Stimulated activated CD8-positive, alpha-beta memory T cell treated with anti-CD3 and anti-CD28 coated beads, Interleukin-12 subunit alpha, Interleukin-12 subunit beta, amount 100 ng/mL, for 4 hours (primary cell): ENCODE data around the gene PSRC1.

Experiments
- DNase-seq: peaks from one replicate; pipeline ENCODE4 v3.0.0-alpha.2; 2020; ENCODE audit warnings: low read depth

Gene PSRC1

GRCh38 chr1:109272021-109272799, 10.7 kb downstream of the PSRC1 start:
- DNase-seq: no peak

GRCh38 chr1:109271458-109271857, 11.5 kb downstream of the PSRC1 start:
- no peak for DNase-seq

- DNase-seq: no peak
Measured at GRCh38 chr1:109270623-109271317, 12.2 kb downstream of the PSRC1 start.

GRCh38 chr1:109269981-109270622, 12.8 kb downstream of the PSRC1 start:
- DNase-seq: no peak

GRCh38 chr1:109269212-109269980, 13.5 kb downstream of the PSRC1 start:
- no peak for DNase-seq

GRCh38 chr1:109268431-109269211, 14.3 kb downstream of the PSRC1 start:
- DNase-seq: no peak

- DNase-seq: no peak
Measured at GRCh38 chr1:109267743-109268300, 15.1 kb downstream of the PSRC1 start.

- no peak for DNase-seq
Measured at GRCh38 chr1:109266965-109267364, 16.0 kb downstream of the PSRC1 start.

- DNase-seq: no peak
Measured at GRCh38 chr1:109265741-109266330, 17.1 kb downstream of the PSRC1 start.

GRCh38 chr1:109265016-109265415, 17.9 kb downstream of the PSRC1 start:
- DNase-seq: no peak

GRCh38 chr1:109264379-109264755, 18.6 kb downstream of the PSRC1 start:
- DNase-seq: no peak

- DNase-seq: peak; percentile 40
Measured at GRCh38 chr1:109263597-109264378, 19.2 kb downstream of the PSRC1 start.

GRCh38 chr1:109263234-109263596, 19.7 kb downstream of the PSRC1 start:
- DNase-seq: no peak

- DNase-seq: no peak
Measured at GRCh38 chr1:109262231-109263055, 20.5 kb downstream of the PSRC1 start.

- DNase-seq: no peak
Measured at GRCh38 chr1:109261578-109261977, 21.4 kb downstream of the PSRC1 start.

GRCh38 chr1:109261006-109261405, 21.9 kb downstream of the PSRC1 start:
- no peak for DNase-seq

- no peak for DNase-seq
Measured at GRCh38 chr1:109259674-109260557, 23.0 kb downstream of the PSRC1 start.
